Measurements from ENCODE around the gene GSS. TPM values are rescaled to one million over a fixed set of nuclear protein-coding genes. Genes with fewer than 3 reads are reported as not detected.

The GSS gene
- total RNA-seq, 1 experiment from 2014 or later: 95.9 TPM

- DNase-seq (no peak), ATAC-seq (no peak)
- no peak overlapping the region for H2AFZ ChIP-seq (ENCODE audit: low read length)
- TF ChIP-seq EZH2phosphoT487 (IDR thresholded peaks at IDR 0.05; ENCODE audit: borderline replicate concordance, low read length) (no peak), EZH2 (IDR thresholded peaks at IDR 0.05; ENCODE audit: low read length, unreplicated experiment) (no peak), CTCF (conservative IDR thresholded peaks at IDR 0.05; ENCODE audit: low read depth, low read length) (no peak)
- no peaks in the 10 kb centered on the region for H3F3A ChIP-seq (ENCODE audit: low read length, unreplicated experiment)
- no peaks in the 10 kb centered on the region for H3K27me3 ChIP-seq (ENCODE audit: low read length)
- no peak overlapping the region for H3K9ac ChIP-seq (ENCODE audit: low read length)
- BruUV-seq (replicated peaks): no TSS peak
- CTCF ChIA-PET: interaction anchor here (0.5 kb wide), 1 partner anchor 344 kb away, joined by 3 read pairs; no protein-coding TSS in a partner anchor
- H3K79me2 ChIP-seq (ENCODE audit: low read length): no peaks in the 10 kb centered on the region
- no peak overlapping the region for H3K4me2 ChIP-seq (ENCODE audit: low read length)
- POLR2A ChIA-PET (ENCODE audit: unreplicated experiment): no interaction called here
- no peak overlapping the region for H3K4me3 ChIP-seq (ENCODE audit: low read length)
- no peaks in the 10 kb centered on the region for H3K9me3 ChIP-seq (ENCODE audit: low read length)
- H4K20me1 ChIP-seq (ENCODE audit: low read length): no peaks in the 10 kb centered on the region
- H3K36me3 ChIP-seq (ENCODE audit: low read depth, low read length): no peaks in the 10 kb centered on the region
- H3K4me1 ChIP-seq (ENCODE audit: insufficient read depth, low read length): no peaks in the 10 kb centered on the region
- intact Hi-C loops (cut with micrococcal nuclease): no loop called here
- H3K9me2 ChIP-seq (replicated peaks; ENCODE audit: low read length): no peaks in the 10 kb centered on the region
- no peak overlapping the region for H3K27ac ChIP-seq (ENCODE audit: low read length)
These were observed 14.7 kb upstream of the GSS start for GRCh38 chr20:34970193-34970840.

GRCh38 chr20:34968042-34968775, 12.6 kb upstream of the GSS start:
- Histone ChIP-seq H2AFZ (ENCODE audit: low read length) (no peak overlapping the region), H3K27me3 (ENCODE audit: low read length) (no peaks in the 10 kb centered on the region), H3K4me1 (ENCODE audit: insufficient read depth, low read length) (no peaks in the 10 kb centered on the region), H3K27ac (ENCODE audit: low read length) (no peak overlapping the region), H3K9me3 (ENCODE audit: low read length) (no peaks in the 10 kb centered on the region), H3K79me2 (ENCODE audit: low read length) (no peaks in the 10 kb centered on the region), H3F3A (ENCODE audit: low read length, unreplicated experiment) (no peaks in the 10 kb centered on the region), H3K9ac (ENCODE audit: low read length) (no peak overlapping the region), H3K4me2 (ENCODE audit: low read length) (no peak overlapping the region), H3K4me3 (ENCODE audit: low read length) (no peak overlapping the region), H3K36me3 (ENCODE audit: low read depth, low read length) (no peaks in the 10 kb centered on the region), H4K20me1 (ENCODE audit: low read length) (no peaks in the 10 kb centered on the region), H3K9me2 (replicated peaks; ENCODE audit: low read length) (no peaks in the 10 kb centered on the region)
- CTCF ChIA-PET: no interaction called here
- ATAC-seq: no peak
- POLR2A ChIA-PET (ENCODE audit: unreplicated experiment): no interaction called here
- intact Hi-C loops (cut with micrococcal nuclease): no loop called here
- no TSS peak for BruUV-seq (replicated peaks)
- no peak for TF ChIP-seq CTCF (conservative IDR thresholded peaks at IDR 0.05; ENCODE audit: low read depth, low read length)
- TF ChIP-seq EZH2 (IDR thresholded peaks at IDR 0.05; ENCODE audit: low read length, unreplicated experiment): no peak
- no peak for TF ChIP-seq EZH2phosphoT487 (IDR thresholded peaks at IDR 0.05; ENCODE audit: borderline replicate concordance, low read length)
- DNase-seq: no peak

GRCh38 chr20:34967421-34967820, 11.8 kb upstream of the GSS start:
- intact Hi-C loops (cut with micrococcal nuclease): no loop called here
- Histone ChIP-seq H3K9me2 (replicated peaks; ENCODE audit: low read length) (no peaks in the 10 kb centered on the region), H2AFZ (ENCODE audit: low read length) (no peak overlapping the region), H4K20me1 (ENCODE audit: low read length) (no peaks in the 10 kb centered on the region), H3K4me3 (ENCODE audit: low read length) (no peak overlapping the region), H3K9ac (ENCODE audit: low read length) (no peak overlapping the region), H3K27me3 (ENCODE audit: low read length) (no peaks in the 10 kb centered on the region), H3K4me1 (ENCODE audit: insufficient read depth, low read length) (no peaks in the 10 kb centered on the region), H3K27ac (ENCODE audit: low read length) (no peak overlapping the region), H3F3A (ENCODE audit: low read length, unreplicated experiment) (no peaks in the 10 kb centered on the region), H3K79me2 (ENCODE audit: low read length) (no peaks in the 10 kb centered on the region), H3K4me2 (ENCODE audit: low read length) (no peak overlapping the region), H3K9me3 (ENCODE audit: low read length) (no peaks in the 10 kb centered on the region), H3K36me3 (ENCODE audit: low read depth, low read length) (no peaks in the 10 kb centered on the region)
- CTCF ChIA-PET: no interaction called here
- POLR2A ChIA-PET (ENCODE audit: unreplicated experiment): no interaction called here
- BruUV-seq (replicated peaks): no TSS peak
- DNase-seq: no peak
- ATAC-seq: no peak
- TF ChIP-seq EZH2 (IDR thresholded peaks at IDR 0.05; ENCODE audit: low read length, unreplicated experiment) (no peak), EZH2phosphoT487 (IDR thresholded peaks at IDR 0.05; ENCODE audit: borderline replicate concordance, low read length) (no peak), CTCF (conservative IDR thresholded peaks at IDR 0.05; ENCODE audit: low read depth, low read length) (no peak)
